ENCODE measurements around the gene TMEM223.
A peak's percentile ranks its signal among the peaks of the same experiment; 100 is the strongest.
"Not testable (repeated sequence)": the region's sequence is repeated elsewhere in the genome, so short reads cannot be mapped to it uniquely, and the experiment has no call there.

Gene TMEM223

GRCh38 chr11:62799486-62799885 lies 7.7 kb upstream of the TMEM223 start:
- DNase-seq: no peak

GRCh38 chr11:62796281-62796680 lies 4.5 kb upstream of the TMEM223 start:
- DNase-seq: no peak

GRCh38 chr11:62794201-62794775 lies 2.5 kb upstream of the TMEM223 start:
- DNase-seq: no peak

- DNase-seq: no peak
Observed at GRCh38 chr11:62792202-62792575, 383 bp upstream of the TMEM223 start.

- DNase-seq: no peak
Observed at GRCh38 chr11:62789576-62789975, 2.2 kb downstream of the TMEM223 start.

- DNase-seq: no peak
Observed at GRCh38 chr11:62788991-62789390, 2.8 kb downstream of the TMEM223 start.

GRCh38 chr11:62787005-62787759 lies 4.6 kb downstream of the TMEM223 start, which contains the start of gene TMEM179B:
Gene TMEM179B (plus strand): TSS chr11:62787402. CDS start chr11:62787432, 30 bp downstream.
- DNase-seq: peak; percentile 87

- DNase-seq: peak; percentile 47
Observed at GRCh38 chr11:62786318-62787004, 5.3 kb downstream of the TMEM223 start.

GRCh38 chr11:62782753-62783152 lies 9.1 kb downstream of the TMEM223 start:
- no peak for DNase-seq

GRCh38 chr11:62778441-62778840 lies 13.4 kb downstream of the TMEM223 start:
- DNase-seq: no peak

GRCh38 chr11:62777389-62777788 lies 14.4 kb downstream of the TMEM223 start:
- no peak for DNase-seq

- DNase-seq: no peak
Observed at GRCh38 chr11:62775646-62776045, 16.2 kb downstream of the TMEM223 start.

GRCh38 chr11:62774407-62774806 lies 17.4 kb downstream of the TMEM223 start:
- DNase-seq: no peak

- peak; percentile 91 for DNase-seq
Observed at GRCh38 chr11:62771144-62772021, 20.4 kb downstream of the TMEM223 start, which contains the start of gene TAF6L. Gene TAF6L (plus strand): TSS chr11:62771396. CDS start chr11:62775784, 4,388 bp downstream.

GRCh38 chr11:62770778-62771143 lies 21.0 kb downstream of the TMEM223 start:
- peak; percentile 79 for DNase-seq

GRCh38 chr11:62760867-62761227 lies 31.0 kb downstream of the TMEM223 start:
- not testable (repeated sequence) for DNase-seq

GRCh38 chr11:62757846-62758788 lies 33.7 kb downstream of the TMEM223 start:
- no peak for DNase-seq

- no peak for DNase-seq
Observed at GRCh38 chr11:62755086-62755615, 36.7 kb downstream of the TMEM223 start.

GRCh38 chr11:62753736-62754603 lies 37.8 kb downstream of the TMEM223 start, which contains the start of gene ZBTB3:
Gene ZBTB3 (minus strand): TSS chr11:62754160. CDS start chr11:62753664, 496 bp downstream.
- peak; percentile 99 for DNase-seq

GRCh38 chr11:62752994-62753735 lies 38.6 kb downstream of the TMEM223 start:
- no peak for DNase-seq
